Duodenal mucosa (tissue), 2 donors: Measurements from ENCODE around the gene TLR6.

ENCODE experiments used
- H3K27ac ChIP-seq: one replicate; pipeline ENCODE4 v1.7.0; 2013; ENCODE audit warnings: low read depth, low read length
- H3K27me3 ChIP-seq, 2 donors: one replicate each; pipeline ENCODE4 v1.7.0; 2013; ENCODE audit warnings: low read length in 2 of 2, control low read depth in 1 of 2; ENCODE audit not compliant: insufficient read depth in 2 of 2, control insufficient read depth in 1 of 2
- H3K36me3 ChIP-seq, 2 donors: one replicate each; pipeline ENCODE4 v1.7.0; 2013; ENCODE audit warnings: low read length in 2 of 2, control low read depth in 1 of 2; ENCODE audit not compliant: insufficient read depth in 2 of 2, control insufficient read depth in 1 of 2
- H3K4me1 ChIP-seq, 2 donors: one replicate each; pipeline ENCODE4 v1.7.0; 2013; ENCODE audit warnings: low read length in 2 of 2, control low read depth in 1 of 2; ENCODE audit not compliant: insufficient read depth in 2 of 2, control insufficient read depth in 1 of 2
- H3K4me3 ChIP-seq, 2 donors: one replicate each; pipeline ENCODE4 v1.7.0; 2013; ENCODE audit warnings: low read length in 2 of 2, low read depth in 1 of 2
- H3K9ac ChIP-seq, 2 donors: one replicate each; pipeline ENCODE4 v1.7.0; 2013; ENCODE audit warnings: low read length in 2 of 2, low read depth in 1 of 2
- H3K9me3 ChIP-seq, 2 donors: one replicate each; pipeline ENCODE4 v1.7.0; 2013; ENCODE audit warnings: low read length in 2 of 2, control low read depth in 1 of 2; ENCODE audit not compliant: control insufficient read depth in 1 of 2

The TLR6 gene

DNA sequence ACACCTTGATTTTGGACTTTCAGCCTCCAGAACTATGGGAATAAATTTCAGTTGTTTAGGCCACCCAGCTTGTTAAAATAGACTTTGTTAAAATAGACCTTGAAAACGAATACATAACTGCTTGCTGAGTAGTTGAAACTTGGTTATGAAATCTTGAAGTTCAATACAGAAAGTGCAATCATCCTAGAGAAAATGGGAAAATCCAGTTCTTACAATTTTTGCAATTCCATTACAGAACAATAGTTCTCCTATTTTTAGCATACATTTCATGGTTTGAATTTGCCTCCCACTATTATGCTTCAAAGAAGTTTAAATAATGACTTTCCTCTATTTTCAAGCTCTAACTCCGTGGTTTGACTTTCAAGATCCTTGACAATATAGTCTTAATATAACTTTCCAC is 62.6 kb downstream of the TLR6 start:
- H3K9me3 ChIP-seq = no peaks in the 10 kb centered on the region
- H3K4me1 ChIP-seq = no peaks in the 10 kb centered on the region
- peaks cover 2 to 5% of the 10 kb centered on the region in 2 donors for H3K36me3 ChIP-seq
- no peak overlapping the region for H3K4me3 ChIP-seq
- no peaks in the 10 kb centered on the region for H3K27me3 ChIP-seq
- H3K27ac ChIP-seq = no peak overlapping the region
- H3K9ac ChIP-seq = no peak overlapping the region

DNA sequence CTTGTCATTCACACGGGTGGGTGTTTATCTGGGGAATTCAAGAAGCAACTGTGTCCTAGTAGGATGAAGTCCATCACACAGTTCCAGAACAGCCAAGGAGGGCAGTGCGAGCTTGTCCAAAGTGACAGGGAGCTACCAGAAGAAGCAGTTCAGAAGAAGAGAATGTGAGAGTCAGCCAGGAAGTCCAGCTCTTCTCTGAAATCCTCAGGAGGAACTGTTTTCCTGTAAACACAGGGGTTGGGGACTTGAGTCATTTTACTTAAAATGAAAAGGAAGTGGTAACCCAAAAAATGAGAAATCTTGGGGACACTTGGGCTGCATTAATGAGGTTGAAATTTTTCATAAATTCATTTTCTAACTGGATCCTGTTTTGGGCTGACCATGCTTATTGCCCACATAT is 65.6 kb downstream of the TLR6 start:
- Histone ChIP-seq H3K4me3 (no peak overlapping the region), H3K9ac (no peak overlapping the region), H3K27ac (no peak overlapping the region), H3K4me1 (no peaks in the 10 kb centered on the region), H3K36me3 (no peaks in the 10 kb centered on the region), H3K27me3 (no peaks in the 10 kb centered on the region), H3K9me3 (no peaks in the 10 kb centered on the region)

GRCh38 chr4:38788317-38788716 is 68.3 kb downstream of the TLR6 start:
- H3K9ac ChIP-seq = no peak overlapping the region
- no peak overlapping the region for H3K27ac ChIP-seq

DNA sequence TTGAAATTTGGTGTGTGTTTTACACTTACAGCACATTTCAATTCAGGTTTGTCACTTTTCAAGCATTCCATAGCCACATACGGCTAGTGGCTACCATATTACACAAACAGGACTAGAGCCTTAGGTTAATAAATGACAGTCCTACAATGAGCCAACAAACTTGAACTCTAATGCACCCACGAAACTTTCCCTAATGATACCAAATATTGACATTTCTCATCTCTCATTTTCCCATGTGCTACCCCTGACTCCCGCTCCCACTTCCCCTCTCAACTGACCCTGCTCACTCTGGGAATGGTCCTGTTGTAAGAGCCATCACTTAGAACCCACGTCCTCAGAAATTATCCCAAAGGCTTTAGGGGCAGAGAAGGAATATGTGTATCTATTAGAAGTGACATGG is 68.9 kb downstream of the TLR6 start:
- no peak overlapping the region for H3K4me3 ChIP-seq
- no peaks in the 10 kb centered on the region for H3K27me3 ChIP-seq
- H3K9ac ChIP-seq = no peak overlapping the region
- no peak overlapping the region for H3K27ac ChIP-seq
- H3K9me3 ChIP-seq = no peaks in the 10 kb centered on the region
- H3K4me1 ChIP-seq = no peaks in the 10 kb centered on the region
- H3K36me3 ChIP-seq = no peaks in the 10 kb centered on the region

More at GRCh38 chr4:38788317-38788716, 68.3 kb downstream of the TLR6 start:
- Histone ChIP-seq H3K9me3 (no peaks in the 10 kb centered on the region), H3K4me1 (no peaks in the 10 kb centered on the region), H3K36me3 (no peaks in the 10 kb centered on the region), H3K4me3 (no peak overlapping the region), H3K27me3 (no peaks in the 10 kb centered on the region)

- no peaks in the 10 kb centered on the region for H3K36me3 ChIP-seq
- no peak overlapping the region for H3K4me3 ChIP-seq
- H3K27me3 ChIP-seq = no peaks in the 10 kb centered on the region
- no peaks in the 10 kb centered on the region for H3K9me3 ChIP-seq
- no peaks in the 10 kb centered on the region for H3K4me1 ChIP-seq
- no peak overlapping the region for H3K9ac ChIP-seq
- no peak overlapping the region for H3K27ac ChIP-seq
These were observed 70.7 kb downstream of the TLR6 start for GRCh38 chr4:38785901-38786402.

DNA sequence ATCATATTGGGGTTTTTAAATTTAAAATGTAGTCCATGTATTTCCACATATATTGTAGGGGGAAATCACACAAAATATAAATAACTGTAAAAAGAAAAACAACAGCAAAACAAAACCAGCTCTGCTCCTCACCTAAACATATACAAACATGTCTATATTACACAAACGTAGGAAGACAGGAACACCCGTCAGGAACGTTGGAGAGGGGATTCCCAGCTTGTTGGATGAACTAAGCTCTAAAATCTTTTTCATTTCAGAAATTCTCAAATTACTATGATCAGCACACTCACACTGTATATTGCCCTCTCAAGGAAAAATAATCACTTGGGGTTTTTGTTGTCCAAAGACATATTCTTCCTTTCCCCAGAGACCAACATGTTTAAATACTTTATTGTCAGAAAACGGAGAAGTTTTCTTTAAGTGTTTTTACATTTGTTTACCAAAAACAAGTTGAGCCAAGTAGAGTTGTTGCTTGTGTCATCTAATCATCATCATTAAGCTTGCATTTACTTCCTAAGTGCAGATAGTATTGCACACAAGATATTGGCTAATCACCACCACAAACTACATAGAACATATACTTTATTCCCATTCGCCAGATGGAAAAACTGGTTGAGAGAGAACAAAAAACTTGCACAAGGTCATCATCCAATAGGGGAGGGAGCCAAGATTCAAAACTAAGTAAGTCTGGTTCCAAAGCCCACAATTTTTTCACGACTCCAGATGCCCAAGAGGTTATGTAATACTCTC is 71.4 kb downstream of the TLR6 start:
- no peak overlapping the region for H3K9ac ChIP-seq
- H3K27me3 ChIP-seq = no peaks in the 10 kb centered on the region
- no peaks in the 10 kb centered on the region for H3K9me3 ChIP-seq
- H3K27ac ChIP-seq = no peak overlapping the region
- no peak overlapping the region for H3K4me3 ChIP-seq
- no peaks in the 10 kb centered on the region for H3K36me3 ChIP-seq
- H3K4me1 ChIP-seq = no peaks in the 10 kb centered on the region

DNA sequence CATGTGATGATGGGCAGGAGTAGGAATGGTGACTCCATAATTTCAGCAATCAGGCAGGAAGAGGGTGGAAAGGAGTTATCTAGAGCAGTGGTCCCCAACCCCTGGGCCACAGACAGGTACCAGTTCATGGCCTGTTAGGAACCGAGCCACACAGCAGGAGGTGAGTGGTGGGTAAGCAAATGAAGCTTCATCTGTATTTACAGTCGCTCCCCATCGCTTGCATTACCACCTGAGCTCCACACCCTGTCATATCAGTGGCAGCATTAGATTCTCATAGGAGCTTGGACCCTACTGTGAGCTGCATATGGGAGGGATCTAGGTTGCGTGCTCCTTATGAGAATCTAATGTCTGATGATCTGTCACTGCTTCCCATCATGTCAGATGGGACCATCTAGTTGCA is 72.5 kb downstream of the TLR6 start:
- H3K9me3 ChIP-seq = no peaks in the 10 kb centered on the region
- H3K4me1 ChIP-seq = no peaks in the 10 kb centered on the region
- H3K27me3 ChIP-seq = no peaks in the 10 kb centered on the region
- H3K9ac ChIP-seq = no peak overlapping the region
- no peak overlapping the region for H3K27ac ChIP-seq
- no peak overlapping the region for H3K4me3 ChIP-seq
- H3K36me3 ChIP-seq = no peaks in the 10 kb centered on the region

DNA sequence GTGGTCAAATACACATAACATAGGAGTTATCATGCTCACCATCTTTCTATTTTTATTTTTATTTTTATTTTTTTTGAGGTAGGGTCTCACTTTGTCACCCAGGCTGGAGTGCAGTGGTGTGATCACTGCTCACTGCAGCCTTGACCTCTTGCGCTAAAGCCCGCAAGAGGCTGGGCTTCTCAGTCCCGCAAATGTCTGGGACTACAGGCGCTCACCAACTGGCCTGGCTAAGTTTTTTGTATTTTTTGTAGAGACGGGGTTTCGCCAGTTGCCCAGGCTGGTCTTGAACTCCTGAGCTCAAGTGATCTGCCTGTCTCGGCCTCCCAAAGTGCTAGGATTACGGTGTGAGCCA is 73.5 kb downstream of the TLR6 start:
- no peak overlapping the region for H3K27ac ChIP-seq
- no peak overlapping the region for H3K9ac ChIP-seq
- no peaks in the 10 kb centered on the region for H3K9me3 ChIP-seq
- no peaks in the 10 kb centered on the region for H3K27me3 ChIP-seq
- no peaks in the 10 kb centered on the region for H3K4me1 ChIP-seq
- no peaks in the 10 kb centered on the region for H3K36me3 ChIP-seq
- H3K4me3 ChIP-seq = no peak overlapping the region

GRCh38 chr4:38782452-38783108 is 74.0 kb downstream of the TLR6 start, which contains the start of gene TLR10:
TLR10 (minus strand) TSS chr4:38782990; CDS start chr4:38775590, 7,400 bp downstream.
- Histone ChIP-seq H3K27me3 (no peaks in the 10 kb centered on the region), H3K4me3 (peak within 1 kb of the TSS in 1 of 2 donors; percentile 28), H3K9me3 (no peaks in the 10 kb centered on the region), H3K27ac (no peak within 1 kb of the TSS), H3K4me1 (no peaks in the 10 kb centered on the region), H3K36me3 (no peaks in the 10 kb centered on the region), H3K9ac (no peak within 1 kb of the TSS)

GRCh38 chr4:38781854-38782261 is 74.8 kb downstream of the TLR6 start:
- no peaks in the 10 kb centered on the region for H3K27me3 ChIP-seq

More at GRCh38 chr4:38781854-38782261, 74.8 kb downstream of the TLR6 start:
- Histone ChIP-seq H3K9ac (no peak overlapping the region), H3K36me3 (no peaks in the 10 kb centered on the region), H3K9me3 (no peaks in the 10 kb centered on the region), H3K4me1 (no peaks in the 10 kb centered on the region), H3K4me3 (no peak overlapping the region), H3K27ac (no peak overlapping the region)
